Esophagus squamous epithelium (tissue), 4 donors: ENCODE data around the gene NDUFC1.

Experiments
- POLR2A ChIP-seq, 4 donors: fragments of 450-650 bp; IDR thresholded peaks; one replicate each; pipeline ENCODE4 v1.6.1; 2017; ENCODE audit warnings: antibody characterized with exemption in 4 of 4, mild to moderate bottlenecking in 4 of 4, moderate library complexity in 3 of 4
- TF ChIP-seq, protein P1 (sequence below), 6 experiments: fragments of 450-650 bp in 4 of 6; fragments of 200-600 bp in 2 of 6; sonication (generic) in 2 of 6; IDR thresholded peaks; one replicate each; pipeline ENCODE4 v1.5.1; 2016 to 2019; ENCODE audit warnings: antibody characterized with exemption in 6 of 6, mild to moderate bottlenecking in 4 of 6, moderate library complexity in 4 of 6

DNA sequence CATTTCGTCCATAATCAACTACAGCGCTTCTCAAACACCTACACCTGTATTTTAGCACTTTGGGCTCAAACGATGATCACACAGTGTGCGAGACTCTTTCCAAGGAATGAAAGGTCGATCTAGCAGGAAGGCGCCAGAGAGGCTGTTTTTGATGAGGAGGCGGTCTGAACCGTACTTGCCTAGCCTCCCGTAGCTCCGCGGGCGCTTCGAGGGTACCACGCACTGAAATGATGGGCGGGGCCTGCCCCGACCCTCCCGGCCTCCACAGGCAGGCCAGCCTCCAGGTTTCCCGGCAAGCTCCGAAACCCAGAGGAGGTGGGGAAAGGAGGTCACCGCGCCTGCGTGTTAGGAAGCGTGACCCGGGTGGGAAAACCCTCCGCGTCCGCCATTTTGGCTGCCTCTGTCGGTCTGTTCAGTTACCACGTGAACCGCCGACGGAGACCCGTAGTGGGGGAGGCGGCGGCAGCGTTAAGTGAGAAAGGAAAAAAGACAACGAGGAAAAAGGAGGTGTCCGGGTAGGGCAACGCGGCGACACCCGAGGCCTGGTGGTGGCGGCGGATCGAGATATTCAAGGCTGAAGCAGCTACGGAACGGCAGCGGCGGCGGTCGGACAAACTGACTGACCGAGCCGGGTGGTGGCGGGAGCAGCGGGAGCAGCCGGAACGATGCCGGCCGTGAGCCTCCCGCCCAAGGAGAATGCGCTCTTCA lies 1.0 kb downstream of the NDUFC1 start, which contains the start of gene NAA15:
- TF ChIP-seq, protein P1, sequence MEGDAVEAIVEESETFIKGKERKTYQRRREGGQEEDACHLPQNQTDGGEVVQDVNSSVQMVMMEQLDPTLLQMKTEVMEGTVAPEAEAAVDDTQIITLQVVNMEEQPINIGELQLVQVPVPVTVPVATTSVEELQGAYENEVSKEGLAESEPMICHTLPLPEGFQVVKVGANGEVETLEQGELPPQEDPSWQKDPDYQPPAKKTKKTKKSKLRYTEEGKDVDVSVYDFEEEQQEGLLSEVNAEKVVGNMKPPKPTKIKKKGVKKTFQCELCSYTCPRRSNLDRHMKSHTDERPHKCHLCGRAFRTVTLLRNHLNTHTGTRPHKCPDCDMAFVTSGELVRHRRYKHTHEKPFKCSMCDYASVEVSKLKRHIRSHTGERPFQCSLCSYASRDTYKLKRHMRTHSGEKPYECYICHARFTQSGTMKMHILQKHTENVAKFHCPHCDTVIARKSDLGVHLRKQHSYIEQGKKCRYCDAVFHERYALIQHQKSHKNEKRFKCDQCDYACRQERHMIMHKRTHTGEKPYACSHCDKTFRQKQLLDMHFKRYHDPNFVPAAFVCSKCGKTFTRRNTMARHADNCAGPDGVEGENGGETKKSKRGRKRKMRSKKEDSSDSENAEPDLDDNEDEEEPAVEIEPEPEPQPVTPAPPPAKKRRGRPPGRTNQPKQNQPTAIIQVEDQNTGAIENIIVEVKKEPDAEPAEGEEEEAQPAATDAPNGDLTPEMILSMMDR (IDR thresholded peaks at IDR 0.05) = peak in 2 of 6 experiments; percentile 13 to 39
- peak in 3 of 4 donors; percentile 57 to 89 (median 68) for TF ChIP-seq POLR2A (IDR thresholded peaks at IDR 0.05)
